HG02938 (cell line): ENCODE results near the gene TM2D1.

Experiments used
- ATAC-seq: cut with Tn5 transposase; IDR thresholded peaks from one replicate; pipeline ENCODE4 v1.9.1; 2021; ENCODE audit warnings: mild to moderate bottlenecking, moderate library complexity; ENCODE audit not compliant: unreplicated experiment

The TM2D1 gene

GRCh38 chr1:61645476-61645875 is 79.5 kb downstream of the TM2D1 start:
- no peak for ATAC-seq

- no peak for ATAC-seq
Observed at GRCh38 chr1:61644303-61644702, 80.6 kb downstream of the TM2D1 start.

- ATAC-seq: no peak
Observed at GRCh38 chr1:61642475-61643232, 82.3 kb downstream of the TM2D1 start.

GRCh38 chr1:61641578-61642336 is 83.2 kb downstream of the TM2D1 start:
- ATAC-seq: peak; percentile 95

- no peak for ATAC-seq
Observed at GRCh38 chr1:61640531-61641530, 84.1 kb downstream of the TM2D1 start.

- ATAC-seq: no peak
Observed at GRCh38 chr1:61639608-61640336, 85.2 kb downstream of the TM2D1 start.

- ATAC-seq: no peak
Observed at GRCh38 chr1:61638911-61639605, 85.9 kb downstream of the TM2D1 start.

GRCh38 chr1:61638296-61638695 is 86.6 kb downstream of the TM2D1 start:
- no peak for ATAC-seq

- no peak for ATAC-seq
Observed at GRCh38 chr1:61637470-61637869, 87.5 kb downstream of the TM2D1 start.

- no peak for ATAC-seq
Observed at GRCh38 chr1:61636814-61637213, 88.1 kb downstream of the TM2D1 start.

- no peak for ATAC-seq
Observed at GRCh38 chr1:61636376-61636775, 88.6 kb downstream of the TM2D1 start.

- no peak for ATAC-seq
Observed at GRCh38 chr1:61635557-61635956, 89.4 kb downstream of the TM2D1 start.

- no peak for ATAC-seq
Observed at GRCh38 chr1:61631436-61631835, 93.5 kb downstream of the TM2D1 start.
